H54 (cell line): ENCODE measurements around the gene DLX1.
A peak's percentile ranks its signal among the peaks of the same experiment; 100 is the strongest.

Experiments used
- DNase-seq: peaks from one replicate; pipeline ENCODE4 v3.0.0; 2011; ENCODE audit warnings: low spot score, mixed read lengths; ENCODE audit not compliant: insufficient read length
- FAIRE-seq: peaks from 3 replicates; lab custom pipeline; 2011; peaks lifted over from hg19 to GRCh38; lab: Jason Lieb, UNC
- POLR2A ChIP-seq: IDR thresholded peaks from 2 replicates; pipeline ENCODE4 v1.6.1; 2011; ENCODE audit warnings: low read depth, mild to moderate bottlenecking, low read length

The DLX1 gene

DNA sequence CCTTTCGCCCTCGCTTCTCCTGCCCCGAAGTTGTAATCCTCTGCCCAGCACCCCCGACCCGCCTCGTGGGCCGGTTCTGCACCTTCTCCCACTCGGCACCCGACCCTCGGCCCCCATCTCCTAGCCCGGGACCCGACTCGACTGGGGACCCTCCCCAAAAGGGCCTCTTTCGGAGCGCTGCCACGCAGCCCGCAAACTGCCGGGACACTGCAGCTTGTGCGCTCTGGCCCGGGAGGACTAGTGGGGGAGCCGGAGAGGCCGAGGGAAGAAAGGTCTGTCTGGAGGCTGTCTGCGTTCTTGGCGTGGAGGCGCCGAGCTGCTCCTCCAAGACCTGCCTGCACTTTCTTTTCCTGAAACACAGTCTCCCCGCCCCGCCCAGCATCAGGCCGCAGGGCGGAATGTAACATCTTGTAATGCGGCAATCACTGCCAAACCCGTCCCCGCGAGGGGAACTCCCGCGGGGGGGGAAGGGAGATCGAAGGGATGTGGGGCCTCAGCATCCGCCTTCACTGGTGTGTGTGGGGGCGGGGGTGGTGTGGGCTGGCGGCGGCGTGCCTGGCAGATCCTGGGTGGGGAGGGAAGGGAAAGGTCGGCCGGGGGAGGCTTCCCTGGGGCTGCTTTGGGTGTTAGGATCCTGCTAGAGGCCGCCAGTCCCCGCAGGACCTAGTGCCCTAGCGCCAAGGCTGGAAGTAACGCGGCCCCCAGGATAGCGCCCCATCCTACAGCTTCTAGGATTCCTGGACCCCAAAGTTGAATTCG is 10.0 kb downstream of the DLX1 start:
- peak; percentile 80 for TF ChIP-seq POLR2A
- DNase-seq (peak; percentile 81), FAIRE-seq (no peak)

DNA sequence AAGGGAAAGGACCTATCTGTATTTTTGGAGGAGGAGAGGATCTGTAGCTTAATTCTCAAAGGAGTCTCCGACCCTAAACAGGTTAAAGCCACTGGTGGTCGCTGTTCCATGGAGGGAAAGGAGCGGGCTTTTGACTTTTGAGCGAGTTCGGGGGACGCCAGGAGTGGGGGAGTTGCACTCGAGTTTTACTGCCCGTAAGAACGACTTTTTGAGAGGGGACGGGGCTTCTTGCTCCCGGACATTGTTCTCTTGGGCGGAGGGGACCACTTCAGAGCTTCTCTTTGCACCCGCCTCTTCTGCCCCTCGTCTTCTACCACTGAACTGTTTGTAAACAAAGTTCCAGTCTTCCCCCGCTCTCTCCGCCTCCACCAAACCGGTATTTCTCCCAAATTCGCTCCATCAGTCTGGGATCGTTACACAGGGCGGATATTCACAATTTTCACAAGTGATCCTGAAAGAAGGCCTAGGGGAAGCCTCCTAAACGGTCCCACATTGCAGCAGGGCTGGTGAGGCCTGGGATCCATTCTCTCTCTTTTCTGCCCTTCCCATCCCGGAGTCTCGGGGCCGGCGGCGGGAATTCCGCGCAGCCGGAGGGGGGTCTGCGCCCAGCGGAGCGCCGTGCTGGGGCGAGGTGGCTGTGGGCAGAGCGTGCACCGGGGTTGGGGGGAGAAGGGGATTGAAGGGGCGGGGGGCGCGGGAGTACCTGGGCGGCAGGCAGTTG is 10.8 kb downstream of the DLX1 start:
- DNase-seq (no peak), FAIRE-seq (no peak)
- TF ChIP-seq POLR2A, result no peak

DNA sequence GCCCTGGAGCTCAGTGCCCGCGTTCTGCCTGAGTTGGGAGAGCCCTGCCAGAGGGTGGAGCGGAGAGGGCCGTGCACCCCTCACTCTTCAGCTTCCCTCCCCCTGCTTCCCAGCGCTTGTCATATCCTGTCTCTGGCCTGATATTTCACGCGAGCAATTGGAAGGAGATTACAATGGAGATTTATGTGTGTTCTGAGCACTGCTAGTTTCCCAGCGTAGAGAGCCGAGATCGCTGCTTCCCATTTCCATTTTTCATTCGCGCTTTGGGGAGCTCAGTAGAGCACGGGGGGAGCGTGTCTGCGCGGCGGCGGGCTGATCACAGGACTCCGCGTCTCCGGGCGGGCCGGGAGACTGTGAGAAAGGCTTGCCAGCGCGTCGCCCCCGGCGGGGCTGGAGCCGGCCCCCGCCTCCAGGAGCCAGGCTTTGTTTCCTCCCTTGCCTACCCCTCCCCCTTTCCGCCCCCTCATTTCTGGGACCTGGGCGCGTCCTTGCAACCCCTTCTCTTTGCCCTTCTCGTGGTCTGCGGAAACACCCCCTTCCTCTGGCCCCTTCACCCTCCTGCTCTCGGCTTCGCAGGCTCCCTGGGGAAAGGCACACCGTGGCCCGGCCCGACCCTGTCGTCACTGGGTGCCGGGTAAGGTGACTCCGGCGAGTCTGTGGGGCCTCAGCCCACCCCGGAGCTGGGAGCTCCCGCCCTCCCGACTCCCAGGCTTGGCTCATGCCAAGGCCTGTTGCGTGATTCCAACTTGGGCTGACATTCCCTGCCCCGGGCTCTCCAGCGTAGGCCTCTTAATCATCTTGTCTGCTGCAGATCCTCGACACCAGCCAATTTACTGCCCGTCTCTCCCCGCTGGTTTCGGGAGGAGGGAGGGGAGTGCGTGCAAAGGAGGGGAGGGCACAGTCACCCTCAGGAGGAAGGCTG is 11.6 kb downstream of the DLX1 start:
- peak; percentile 67 for DNase-seq
- peak; percentile 15; the same call in 1 of the 2 replicates for TF ChIP-seq POLR2A
- FAIRE-seq, result no peak

DNA sequence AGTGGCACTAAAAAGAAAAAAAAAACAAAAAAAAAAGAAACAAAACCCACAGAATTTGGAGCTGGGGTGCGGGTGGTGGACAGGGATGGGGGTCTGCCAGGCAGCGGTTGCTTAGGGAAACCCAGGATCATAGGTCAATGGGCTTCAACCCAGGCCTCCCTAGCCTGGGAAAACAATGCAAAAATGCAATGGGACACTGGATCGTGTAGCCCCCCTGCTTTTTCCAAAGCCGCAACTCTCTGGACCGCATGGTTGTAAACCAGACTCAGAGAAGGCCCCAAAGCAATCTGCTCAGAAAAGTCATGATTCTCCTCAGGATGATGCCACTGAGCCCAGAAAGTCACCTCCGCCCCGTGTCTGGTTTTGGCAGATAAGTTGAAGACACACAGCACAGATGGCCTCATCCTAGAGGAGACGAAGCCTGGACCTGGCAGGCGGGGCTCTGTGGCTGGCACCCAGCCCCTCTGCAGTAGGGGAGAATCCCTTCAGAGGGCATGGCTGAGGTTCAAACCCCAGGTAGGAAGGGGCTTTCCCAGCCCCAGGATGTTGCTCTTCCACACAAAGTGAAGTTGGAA is 12.3 kb downstream of the DLX1 start:
- no peak for TF ChIP-seq POLR2A
- no peak for FAIRE-seq
- DNase-seq, result no peak

DNA sequence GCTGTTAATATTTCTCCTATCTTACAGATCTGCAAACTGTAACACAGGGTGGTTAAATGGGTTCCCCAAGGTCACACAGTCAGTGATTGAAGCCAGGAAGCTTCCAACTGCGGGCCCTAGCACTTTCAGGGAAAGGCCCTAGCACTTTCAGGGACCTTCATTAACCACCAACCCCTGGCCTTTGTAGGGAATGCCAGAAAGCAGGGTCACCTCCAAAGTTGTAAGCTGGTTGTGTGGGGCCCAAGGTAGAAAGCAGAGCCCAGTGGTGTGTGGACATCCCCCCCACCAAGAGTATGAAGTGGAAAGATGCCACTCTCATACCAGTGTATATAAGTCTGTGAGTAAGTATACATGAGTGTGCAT is 13.0 kb downstream of the DLX1 start:
- no peak for FAIRE-seq
- no peak for DNase-seq
- no peak for TF ChIP-seq POLR2A

DNA sequence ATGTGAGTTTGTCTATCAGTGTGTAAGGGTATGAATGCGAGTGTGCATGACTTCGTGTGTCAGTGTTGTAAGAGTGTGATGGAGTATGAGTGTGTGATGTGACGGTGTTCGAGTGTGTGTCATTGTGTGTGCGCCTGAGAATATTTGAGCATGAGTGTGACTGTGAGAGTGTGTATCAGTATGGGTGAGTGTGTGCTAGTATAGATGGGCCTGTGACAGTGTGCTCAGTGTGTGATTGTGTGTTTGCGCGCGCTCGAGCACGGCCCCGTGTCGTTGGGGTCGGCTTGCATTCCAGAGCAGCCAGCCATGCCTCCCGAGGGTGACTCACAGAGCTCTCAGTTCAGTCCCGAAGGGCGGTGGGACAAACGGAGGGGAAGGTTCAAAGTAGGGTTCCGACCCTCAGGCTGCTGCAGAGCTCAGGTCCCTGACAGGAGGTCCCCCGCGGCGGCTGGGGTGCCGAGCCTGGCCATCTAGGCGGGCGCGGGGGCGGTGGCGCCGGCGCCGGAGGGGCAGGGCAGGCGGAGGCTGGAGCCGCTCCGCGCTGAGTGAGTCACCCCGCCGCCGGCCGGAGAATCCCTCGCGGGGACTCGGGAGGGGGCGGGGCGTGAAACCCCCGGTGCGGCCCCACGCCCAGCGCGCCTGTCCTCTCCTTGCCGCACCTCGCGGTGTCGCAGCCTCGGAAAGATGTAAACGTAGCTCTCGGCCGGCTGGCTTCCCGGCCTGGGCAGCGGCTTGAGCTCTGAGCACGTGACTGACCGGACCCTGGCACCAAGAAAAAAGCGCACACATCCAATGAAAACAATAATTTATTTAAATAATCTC is 13.6 kb downstream of the DLX1 start:
- TF ChIP-seq POLR2A, result peak; percentile 40; the same call in 1 of the 2 replicates
- FAIRE-seq (no peak), DNase-seq (peak; percentile 81)

DNA sequence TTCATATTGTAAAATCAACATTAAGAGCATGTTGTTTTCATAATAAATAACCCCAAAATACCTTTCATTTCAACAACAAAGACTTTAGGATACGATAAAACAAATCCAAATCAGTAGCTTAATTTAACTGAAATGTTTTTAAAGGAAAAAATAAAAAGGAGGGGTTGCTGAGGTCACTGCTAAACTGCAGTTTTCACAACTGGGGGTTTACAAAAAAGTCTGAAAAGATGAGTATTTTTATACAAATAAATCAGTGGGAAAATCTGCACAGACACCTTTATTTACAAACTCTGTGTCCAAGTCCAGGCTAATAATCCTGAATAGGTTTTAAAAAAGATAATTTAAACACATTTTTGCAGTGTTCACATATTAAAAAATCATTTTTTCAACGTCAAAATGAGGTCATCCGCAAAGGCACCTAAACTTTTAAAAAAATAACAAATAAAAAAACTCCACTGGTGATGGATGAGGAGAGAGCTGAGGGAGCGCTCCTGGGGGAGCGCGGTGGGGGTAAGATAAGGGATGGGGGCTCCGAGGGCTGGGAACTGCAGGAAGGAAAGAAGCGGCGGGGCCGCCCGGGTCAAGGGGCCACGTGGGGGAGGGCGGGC is 14.3 kb downstream of the DLX1 start:
- no peak for TF ChIP-seq POLR2A
- FAIRE-seq, result no peak
- no peak for DNase-seq

DNA sequence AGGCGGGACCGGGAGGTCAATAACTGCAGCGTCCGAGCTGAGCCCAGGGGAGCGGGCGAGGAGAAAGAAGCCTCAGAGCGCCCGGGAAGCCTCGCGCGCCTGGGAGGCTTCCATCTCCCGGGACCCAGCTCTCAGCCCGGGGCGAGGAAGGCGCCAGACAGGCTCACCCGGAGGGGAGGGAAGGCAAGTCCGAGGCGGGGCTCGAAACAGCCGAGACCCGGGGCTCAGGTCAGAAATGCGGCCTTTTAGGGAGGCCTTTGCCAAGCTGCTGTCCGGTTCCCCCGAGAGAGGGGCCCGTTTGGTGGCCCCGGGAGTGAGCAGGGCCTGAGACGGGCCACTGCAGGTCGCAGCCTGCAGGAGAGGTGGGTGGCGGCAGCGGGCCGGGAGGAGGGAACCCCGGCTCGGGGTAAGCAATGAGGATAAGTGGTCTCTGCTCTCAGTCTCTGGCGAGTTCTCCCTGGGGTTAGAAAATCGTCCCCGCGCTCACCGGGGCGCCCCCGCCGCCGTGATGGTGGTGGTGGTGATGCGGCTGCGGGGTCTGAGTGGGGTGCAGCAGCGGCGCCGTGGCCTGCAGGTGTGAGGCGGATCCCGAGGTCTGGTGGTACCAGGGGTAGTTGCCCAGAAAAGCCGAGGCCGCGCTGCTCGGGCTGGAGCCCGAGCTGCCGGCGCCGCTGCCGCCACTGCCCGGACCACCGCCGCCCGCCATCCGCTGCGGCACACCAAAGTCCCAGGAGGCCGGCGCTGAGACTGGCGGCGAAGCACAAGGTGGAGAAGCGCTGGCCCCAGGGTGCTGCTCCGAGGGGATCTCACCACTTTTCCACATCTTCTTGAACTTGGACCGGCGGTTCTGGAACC is 15.0 kb downstream of the DLX1 start:
- DNase-seq (no peak), FAIRE-seq (no peak)
- TF ChIP-seq POLR2A, result no peak

DNA sequence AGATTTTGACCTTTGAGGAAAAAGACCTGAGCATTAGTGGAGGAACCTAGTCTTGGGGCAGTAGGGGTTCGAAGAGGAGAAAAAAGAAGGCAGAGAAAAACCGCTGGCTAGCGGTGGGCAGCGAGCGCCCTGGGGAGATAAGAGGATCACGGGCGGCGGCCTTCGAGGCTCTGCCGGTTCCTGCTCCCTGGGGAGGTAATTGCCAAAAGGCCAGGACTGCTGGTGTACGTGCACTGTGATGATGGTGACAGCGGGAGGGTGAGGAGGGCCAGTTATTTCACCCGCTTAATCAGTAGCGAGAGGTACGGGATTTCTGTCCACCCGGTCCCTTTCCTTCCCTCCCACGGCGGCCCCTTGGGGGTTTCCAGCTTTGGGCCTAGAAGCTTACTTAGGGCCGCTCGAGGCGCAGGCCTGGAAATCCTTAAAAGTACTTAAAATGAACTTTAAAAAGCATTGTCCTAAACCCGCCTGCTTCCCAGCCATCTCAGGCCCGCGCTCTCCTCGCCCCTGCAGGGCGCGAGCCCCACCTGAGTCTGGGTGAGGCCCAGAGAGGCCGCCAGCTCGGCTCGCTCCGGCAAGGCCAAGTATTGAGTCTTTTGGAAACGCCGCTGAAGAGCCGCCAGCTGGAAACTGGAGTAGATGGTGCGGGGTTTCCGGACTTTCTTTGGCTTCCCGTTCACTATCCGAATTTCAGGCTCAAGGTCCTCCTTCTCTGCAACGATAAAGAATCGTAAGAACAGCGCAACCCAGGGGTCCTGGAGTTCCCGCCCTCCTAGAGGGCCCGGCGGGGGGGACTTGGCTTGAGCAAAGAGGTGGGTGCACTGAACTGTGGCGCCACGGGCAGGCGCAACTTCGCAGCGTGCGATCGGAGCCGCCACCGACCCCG is 15.9 kb downstream of the DLX1 start:
- FAIRE-seq (no peak), DNase-seq (no peak)

DNA sequence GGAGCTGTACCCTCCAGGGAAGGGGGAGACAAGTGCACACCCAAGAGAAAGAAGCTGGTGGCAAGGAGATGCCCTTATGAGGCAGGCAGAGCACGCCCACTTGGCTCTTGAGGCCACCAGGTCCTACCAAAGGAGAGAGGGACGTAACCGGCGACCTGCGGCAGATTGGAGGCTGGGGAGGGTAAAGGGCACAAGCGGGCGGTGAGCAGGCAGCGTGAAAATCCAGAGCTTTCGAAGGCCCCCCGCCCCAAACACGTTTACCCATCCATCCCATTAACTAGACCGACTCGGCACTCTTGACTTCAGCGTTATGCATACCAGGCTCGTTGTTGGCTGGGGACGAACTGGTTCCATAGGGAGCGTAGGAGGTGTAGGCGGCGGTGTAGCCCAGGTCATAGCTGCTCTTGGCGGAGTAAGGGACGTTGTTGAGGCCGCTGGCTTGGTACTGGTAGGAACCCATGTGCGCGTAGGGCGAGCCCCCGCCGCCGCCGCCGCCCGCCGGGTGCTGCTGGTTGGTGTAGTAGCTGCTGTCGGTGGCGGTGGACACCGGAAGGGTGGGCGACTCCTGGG is 16.6 kb downstream of the DLX1 start:
- DNase-seq (no peak), FAIRE-seq (no peak)
- no peak for TF ChIP-seq POLR2A

More for the DNA sequence above, 15.9 kb downstream of the DLX1 start:
- no peak for TF ChIP-seq POLR2A
